Endothelial cell of umbilical vein (primary cell): ENCODE data around the gene MRGPRG.
"Not testable (repeated sequence)": the region's sequence is repeated elsewhere in the genome, so short reads cannot be mapped to it uniquely, and the experiment has no call there.

ENCODE experiments used
- JUN ChIP-seq: IDR thresholded peaks from 2 replicates; pipeline ENCODE4 v1.6.1; 2011; ENCODE audit warnings: borderline replicate concordance, low read depth; ENCODE audit not compliant: insufficient read length, insufficient read depth
- POLR2A ChIP-seq: IDR thresholded peaks from 2 replicates; pipeline ENCODE4 v1.6.1; 2012; ENCODE audit warnings: low read depth, mild to moderate bottlenecking, control low read depth, low read length
- TF ChIP-seq, protein P1 (sequence below), 2 donors: IDR thresholded peaks; 1 replicate in 1 of 2; 2 replicates in 1 of 2; pipeline ENCODE4 v1.5.1; 2011; ENCODE audit warnings: low read length in 2 of 2, mild to moderate bottlenecking in 2 of 2, moderate library complexity in 2 of 2, control low read depth in 1 of 2, inconsistent platforms in 1 of 2, low read depth in 1 of 2; ENCODE audit not compliant: insufficient read depth in 1 of 2; ENCODE audit errors: extremely low read depth in 1 of 2
- TF ChIP-seq, protein P2 (sequence below): IDR thresholded peaks from 2 replicates; pipeline ENCODE4 v1.6.1; 2011; ENCODE audit not compliant: insufficient read depth, insufficient read length

GRCh38 chr11:3168742-3169254 lies 49.8 kb downstream of the MRGPRG start:
- TF ChIP-seq, protein P1, sequence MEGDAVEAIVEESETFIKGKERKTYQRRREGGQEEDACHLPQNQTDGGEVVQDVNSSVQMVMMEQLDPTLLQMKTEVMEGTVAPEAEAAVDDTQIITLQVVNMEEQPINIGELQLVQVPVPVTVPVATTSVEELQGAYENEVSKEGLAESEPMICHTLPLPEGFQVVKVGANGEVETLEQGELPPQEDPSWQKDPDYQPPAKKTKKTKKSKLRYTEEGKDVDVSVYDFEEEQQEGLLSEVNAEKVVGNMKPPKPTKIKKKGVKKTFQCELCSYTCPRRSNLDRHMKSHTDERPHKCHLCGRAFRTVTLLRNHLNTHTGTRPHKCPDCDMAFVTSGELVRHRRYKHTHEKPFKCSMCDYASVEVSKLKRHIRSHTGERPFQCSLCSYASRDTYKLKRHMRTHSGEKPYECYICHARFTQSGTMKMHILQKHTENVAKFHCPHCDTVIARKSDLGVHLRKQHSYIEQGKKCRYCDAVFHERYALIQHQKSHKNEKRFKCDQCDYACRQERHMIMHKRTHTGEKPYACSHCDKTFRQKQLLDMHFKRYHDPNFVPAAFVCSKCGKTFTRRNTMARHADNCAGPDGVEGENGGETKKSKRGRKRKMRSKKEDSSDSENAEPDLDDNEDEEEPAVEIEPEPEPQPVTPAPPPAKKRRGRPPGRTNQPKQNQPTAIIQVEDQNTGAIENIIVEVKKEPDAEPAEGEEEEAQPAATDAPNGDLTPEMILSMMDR (IDR thresholded peaks at IDR 0.05; ENCODE audit: extremely low read depth in 1 of 2, insufficient read depth in 1 of 2, low read depth in 1 of 2, low read length in 2 of 2), result not testable (repeated sequence)
- not testable (repeated sequence) for TF ChIP-seq POLR2A, JUN
- TF ChIP-seq, protein P2, sequence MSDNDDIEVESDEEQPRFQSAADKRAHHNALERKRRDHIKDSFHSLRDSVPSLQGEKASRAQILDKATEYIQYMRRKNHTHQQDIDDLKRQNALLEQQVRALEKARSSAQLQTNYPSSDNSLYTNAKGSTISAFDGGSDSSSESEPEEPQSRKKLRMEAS, result not testable (repeated sequence)
